Stimulated activated CD8-positive, alpha-beta memory T cell treated with anti-CD3 and anti-CD28 coated beads, Interleukin-12 subunit alpha, Interleukin-12 subunit beta, amount 100 ng/mL, for 4 hours (primary cell): ENCODE data around the gene MYH9.
"Not testable (repeated sequence)": the region's sequence is repeated elsewhere in the genome, so short reads cannot be mapped to it uniquely, and the experiment has no call there.

ENCODE experiments used
- DNase-seq: peaks from one replicate; pipeline ENCODE4 v3.0.0-alpha.2; 2020; ENCODE audit warnings: low read depth

Gene MYH9

DNA sequence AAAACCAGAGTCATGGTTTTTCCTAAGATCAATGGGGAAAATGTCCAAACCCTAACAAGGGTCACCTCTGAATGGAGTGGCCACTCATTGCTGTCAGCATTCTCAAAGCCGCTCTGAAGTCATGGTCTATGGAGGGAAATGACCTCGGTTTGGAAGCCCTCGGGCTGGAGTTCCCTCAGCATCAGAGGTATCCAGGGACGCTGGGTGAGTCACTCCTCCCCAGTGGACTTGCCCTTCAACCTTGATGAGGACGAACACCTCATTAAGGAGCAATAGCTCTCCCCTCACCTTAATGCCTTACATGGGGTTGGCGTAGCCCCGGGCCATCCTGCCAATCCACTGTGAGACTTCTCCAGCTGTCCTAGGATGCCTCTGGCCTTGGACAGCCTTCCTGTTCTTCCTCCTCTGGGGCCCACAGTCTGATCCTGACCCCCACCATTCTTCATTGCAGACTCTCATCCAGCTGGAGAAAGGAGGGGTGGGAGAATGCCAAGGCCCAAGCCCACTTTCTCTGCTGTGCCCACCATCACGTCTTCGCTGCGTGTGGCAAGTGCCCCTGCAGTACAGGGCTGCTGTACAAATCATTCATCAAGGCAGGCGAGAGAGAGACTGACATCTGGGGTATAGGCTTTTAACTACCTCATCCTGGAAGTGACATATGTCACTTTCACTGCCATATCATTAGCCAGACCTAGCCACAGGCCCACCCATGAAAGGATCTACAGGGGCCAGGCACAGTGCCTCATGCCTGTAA lies 25.4 kb upstream of the MYH9 start:
- DNase-seq = no peak

DNA sequence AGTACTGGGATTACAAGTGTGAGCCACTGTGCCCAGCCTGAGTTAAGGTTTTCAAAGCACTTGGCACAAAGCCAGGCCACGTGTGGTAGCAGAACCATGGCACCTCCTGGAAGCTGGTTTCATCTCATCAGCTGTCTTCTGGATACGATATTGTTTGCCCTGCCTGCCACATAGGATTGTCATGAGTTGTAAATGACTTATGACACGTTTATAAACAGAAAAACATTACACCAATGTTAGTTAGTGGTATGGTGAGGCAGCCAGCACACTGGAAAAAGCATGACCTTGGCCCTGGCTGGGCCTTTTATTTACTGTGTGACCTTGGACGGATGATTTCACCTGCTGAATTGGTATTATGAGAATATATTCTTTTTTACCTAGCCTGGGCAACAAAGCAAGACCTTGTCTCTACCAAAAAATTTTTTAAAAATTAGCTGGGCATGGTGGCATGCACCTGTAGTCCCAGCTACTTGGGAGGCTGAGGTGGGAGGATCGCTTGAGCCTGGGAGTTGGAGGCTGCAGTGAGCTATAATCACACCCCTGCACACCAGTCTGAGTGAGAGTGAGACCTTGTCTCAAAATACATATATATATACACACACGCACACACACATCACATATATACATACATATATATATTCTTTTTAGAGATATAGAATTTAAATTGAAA lies 24.0 kb upstream of the MYH9 start:
- DNase-seq = no peak

DNA sequence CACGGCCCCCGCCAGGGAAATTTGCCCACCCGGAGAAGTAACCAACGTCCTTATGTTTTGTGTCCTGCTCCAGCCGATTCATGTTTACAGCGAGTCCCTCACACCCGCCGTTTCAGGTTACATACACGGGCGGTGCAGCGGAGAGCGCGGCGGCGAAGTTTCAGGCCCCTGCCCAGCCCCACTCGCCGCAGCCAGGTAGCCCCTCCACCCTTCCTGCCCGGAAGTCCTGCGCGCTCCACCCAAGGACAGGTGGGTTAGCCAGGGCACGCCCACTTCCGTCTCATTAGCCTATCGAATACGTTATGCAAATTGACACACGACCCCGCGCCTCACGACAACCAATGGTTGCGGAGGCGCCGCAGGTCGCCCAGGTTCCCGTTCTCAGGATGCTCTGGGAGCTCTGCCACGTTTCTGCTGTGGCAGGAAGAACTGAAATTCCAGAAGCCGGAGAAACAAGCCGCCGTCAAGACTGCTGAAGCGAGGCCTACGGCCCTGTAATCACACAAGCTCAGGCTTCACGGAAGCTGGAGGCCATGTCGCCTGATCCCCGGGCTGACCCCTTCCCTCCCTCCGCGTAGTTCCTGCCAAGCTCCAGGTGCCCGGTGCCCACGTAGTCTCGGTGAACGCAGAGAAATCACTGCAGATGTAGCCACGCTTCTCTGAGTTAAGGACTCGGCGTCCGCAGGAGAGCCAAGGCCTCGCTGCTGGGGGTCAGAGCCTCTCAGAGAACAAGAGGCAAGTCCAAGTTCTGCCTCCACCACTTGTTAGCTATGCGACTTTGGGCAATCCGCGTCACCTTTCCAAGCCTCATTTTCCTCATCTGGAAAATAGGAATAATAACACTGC lies 22.4 kb upstream of the MYH9 start:
- peak; percentile 36 for DNase-seq

DNA sequence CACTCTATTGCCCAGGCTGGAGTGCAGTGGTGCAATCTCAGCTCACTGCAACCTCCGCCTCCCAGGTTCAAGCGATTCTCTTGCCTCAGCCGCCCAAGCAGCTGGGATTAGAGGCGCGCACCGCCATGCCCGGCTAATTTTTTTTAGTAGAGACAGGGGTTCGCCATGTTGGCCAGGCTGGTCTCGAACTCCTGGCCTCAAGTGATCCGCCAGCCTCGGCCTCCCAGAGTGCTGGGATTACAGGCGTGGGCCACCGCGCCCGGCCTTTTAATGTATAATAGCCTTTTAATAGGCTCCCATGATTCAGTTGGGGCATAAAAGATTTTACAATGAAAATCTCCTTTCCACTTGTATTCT lies 21.8 kb upstream of the MYH9 start:
- not testable (repeated sequence) for DNase-seq

DNA sequence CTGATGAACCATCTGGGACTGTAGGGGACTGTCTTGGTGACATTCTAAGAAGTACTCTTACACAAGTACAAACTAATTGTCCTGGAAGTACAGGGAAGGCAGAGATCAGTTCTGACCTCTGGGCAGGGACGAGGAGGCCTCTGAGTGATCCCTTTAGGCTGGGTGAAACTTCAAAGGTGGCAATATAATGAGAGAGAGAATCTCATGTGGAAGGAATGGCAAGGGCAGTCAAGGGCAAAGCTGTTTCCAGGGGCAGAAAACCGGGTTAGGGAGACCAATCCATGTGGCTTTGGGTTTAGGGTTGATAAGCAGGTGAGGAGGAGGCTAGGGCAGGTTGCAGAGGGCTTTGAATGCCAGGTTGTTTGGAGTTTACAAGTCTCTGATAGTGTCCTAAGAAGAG lies 21.3 kb upstream of the MYH9 start:
- no peak for DNase-seq

DNA sequence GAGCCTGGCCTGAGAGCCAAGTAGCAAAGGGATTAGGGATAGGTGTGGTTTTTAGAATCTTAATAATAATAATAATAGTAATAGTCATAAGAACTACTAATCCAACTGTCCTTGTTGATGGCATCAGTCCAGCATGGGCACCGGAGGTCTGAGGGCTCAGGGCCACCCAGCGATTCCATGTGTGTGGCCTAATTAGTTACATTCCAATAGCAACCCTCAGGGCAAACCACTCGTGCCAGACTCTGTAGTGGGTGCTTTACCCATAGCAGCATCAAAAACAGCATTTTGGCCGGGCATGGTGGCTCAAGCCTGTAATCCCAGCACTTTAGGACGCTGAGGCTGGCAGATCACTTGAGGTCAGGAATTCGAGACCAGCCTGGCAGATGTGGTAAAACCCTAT lies 19.0 kb upstream of the MYH9 start:
- DNase-seq = no peak

DNA sequence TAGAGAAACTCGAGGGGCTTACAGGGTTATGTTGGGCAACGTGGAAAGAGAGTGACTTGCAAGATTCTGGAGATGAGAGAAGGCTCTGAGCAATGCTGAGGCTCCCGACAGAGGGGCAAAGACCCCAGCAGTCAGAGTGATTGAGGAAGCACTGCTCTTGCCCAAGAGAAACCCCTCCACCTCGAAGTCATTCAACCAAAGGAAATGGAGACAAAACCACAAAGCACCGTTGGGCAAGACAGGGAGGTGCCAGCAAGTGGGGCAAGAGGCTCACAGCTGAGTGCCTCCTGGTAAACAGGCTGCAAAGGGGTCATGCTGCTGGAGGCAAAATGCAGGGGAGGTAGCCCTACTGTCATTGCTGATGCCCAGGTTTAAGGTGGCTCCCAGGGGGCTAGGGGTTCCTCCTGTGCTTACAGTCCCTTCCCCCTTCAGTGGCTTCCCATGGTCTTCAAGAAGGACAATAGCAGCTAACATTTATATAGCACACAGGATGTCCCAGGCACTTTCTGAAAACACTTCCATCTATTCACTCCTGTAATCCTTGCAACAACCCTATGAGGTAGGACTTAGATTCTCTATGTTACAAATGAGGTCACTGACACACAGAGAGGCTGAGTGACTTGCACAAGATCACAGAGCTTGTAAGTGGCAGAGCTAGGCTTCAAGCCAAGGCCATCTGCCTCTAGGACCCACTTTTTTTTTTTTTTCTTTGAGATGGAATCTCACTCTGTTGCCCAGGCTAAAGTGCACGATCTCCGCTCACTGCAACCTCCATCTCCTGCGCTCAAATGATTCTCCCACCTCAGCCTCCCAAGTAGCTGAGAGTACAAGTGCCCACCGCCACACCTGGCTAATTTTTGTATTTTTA lies 18.1 kb upstream of the MYH9 start:
- peak; percentile 43 for DNase-seq

DNA sequence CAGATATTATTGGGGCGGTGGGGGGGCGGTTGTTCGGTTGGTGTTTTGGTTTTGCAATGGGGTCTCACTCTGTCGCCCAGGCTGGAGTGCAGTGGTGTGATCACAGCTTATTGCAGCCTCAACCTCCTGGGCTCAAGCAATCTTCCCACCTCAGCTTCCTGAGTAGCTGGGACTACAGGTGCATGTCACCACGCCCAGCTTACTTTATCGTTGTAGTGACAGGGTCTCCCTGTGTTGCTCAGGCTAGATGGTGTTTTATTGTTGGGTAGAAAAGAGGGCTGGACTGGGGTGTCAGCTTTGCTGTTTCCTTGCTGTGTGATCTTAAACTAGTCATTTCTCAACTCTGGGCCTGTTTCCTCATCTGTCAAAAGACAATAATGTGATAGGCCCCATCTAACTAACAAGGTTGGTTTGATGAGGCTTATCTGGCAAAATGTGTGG lies 17.5 kb upstream of the MYH9 start:
- DNase-seq = no peak

DNA sequence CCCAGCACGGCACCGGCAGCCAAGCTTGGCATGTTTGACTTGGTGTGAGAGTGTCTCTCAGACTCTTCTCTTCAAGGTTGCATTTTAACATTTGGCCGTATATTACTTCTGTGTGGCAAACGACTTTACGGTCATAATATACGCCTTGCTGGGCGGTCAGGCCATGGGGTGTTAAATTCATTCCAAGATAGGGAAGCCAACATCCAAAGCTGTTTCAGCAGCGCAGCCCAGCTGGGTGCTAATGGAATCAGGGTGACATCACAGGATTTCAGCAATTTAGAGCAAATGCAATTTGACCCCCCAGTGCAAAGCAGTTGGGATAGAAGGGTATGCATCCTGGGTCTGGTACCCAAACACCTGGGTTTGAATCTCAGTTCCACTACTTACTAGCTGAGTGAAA lies 16.7 kb upstream of the MYH9 start:
- no peak for DNase-seq

DNA sequence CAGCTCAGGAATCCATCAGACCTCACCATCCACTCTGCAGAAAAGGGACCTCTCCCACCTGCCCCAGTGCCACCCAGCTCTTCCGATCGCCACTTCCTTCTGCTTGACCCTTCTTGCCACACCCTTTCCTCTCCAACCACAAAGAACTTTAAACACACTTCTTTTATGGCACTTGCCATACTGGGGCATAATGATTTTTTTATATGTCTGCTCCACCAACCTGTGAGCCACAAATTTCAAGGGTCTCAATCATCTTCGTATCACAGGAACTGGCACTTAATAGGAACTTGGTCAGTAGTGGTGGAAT lies 11.7 kb upstream of the MYH9 start:
- no peak for DNase-seq

DNA sequence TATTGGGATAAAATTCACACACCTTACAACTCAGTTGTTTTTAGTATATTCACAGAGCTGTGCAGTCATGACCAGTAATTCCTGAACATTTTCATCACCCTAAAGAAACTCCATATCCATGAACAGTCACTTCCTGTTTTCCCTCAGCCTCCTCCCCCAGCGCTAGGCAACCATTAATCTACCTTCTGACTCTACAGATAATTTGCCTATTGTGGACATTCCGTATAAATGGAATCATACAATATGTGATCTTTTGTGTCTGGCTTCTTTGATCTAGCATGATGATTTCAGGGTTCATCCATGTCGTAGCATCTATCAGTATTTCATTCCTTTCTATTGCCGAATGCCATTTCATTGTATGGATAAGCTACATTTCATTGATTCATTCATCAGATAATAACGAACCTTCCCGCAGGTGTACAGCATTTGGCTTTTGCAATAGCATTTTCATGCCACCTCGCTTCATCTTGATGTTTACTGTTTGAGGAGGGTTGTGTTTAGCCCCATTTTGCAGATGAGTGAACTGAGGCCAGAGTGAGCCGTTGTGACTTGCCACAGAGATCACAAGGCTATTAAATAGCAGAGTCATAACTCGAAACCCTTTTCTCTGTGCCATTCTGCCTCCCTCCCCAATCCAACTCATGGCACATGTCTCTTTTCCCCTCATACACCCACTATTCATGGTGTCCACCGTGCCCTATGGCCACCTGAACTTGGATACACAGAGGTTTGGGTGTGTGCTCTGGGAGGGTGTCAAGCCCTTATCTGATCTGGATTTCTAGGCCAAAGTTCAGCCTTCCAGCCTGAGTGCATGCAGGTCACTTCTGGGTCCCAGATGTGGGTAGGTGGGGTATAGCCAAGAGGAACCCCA lies 11.1 kb upstream of the MYH9 start:
- DNase-seq = no peak

DNA sequence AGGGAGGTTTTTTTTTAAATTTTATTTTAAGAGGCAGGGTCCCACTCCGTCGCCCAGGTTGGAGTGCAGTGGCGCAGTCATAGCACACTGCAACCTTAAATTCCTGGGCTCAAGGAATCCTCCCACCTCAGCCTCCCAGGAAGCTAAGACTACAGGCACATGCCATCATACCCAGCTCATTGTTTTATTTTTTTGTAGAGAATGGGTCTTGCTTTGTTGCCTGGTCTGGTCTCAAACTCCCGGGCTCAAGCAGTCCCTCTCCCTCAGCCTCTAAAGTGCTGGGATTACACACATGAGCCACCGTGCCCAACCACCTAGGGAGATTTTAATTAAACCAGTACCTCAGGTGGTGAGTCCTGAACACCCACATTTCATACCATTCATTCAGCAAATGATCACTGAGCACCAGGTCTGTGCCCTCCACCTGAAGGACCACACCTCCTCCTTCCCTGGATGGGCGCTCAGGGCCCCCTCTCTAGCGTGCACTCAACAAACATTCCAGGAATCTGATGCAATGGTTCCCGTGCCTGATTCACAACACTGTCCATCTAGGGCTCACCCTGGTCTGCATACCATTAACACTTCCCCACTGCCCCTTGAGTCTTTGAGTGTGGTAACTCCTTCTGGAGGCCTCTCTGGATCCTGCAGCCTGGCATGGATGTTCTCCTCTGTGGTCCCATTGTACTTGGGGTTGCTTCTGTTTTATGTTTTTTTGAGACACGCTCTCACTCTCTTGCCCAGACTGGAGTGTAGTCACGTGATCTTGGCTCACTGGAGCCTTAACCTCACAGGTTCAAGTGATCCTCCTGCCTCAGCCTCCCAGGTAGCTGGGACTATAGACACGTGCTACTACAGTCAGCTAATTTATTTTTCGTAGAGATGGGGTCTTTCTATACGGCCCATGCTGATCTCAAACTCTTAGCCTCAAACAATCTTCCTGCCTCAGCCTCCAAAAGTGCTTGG lies 9.6 kb upstream of the MYH9 start:
- DNase-seq = no peak

DNA sequence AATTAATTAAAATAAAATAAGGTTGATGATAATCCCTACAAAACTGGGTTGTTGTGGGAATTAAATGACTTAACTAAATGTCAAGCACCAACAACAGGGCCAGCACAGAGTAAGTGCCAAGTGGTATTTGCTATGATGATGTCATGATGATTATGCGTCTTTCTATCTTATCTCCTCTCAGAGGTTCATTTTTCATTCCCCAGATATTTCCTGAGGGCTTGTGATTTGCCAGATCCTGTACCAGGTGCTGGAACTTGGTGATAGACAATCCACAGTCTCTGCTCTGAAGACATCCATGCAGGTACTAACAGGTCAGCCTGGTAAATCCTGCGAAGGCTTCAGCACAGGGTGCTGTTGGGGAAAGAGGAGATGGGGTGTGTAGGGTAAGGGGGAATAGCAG lies 8.1 kb upstream of the MYH9 start:
- no peak for DNase-seq

DNA sequence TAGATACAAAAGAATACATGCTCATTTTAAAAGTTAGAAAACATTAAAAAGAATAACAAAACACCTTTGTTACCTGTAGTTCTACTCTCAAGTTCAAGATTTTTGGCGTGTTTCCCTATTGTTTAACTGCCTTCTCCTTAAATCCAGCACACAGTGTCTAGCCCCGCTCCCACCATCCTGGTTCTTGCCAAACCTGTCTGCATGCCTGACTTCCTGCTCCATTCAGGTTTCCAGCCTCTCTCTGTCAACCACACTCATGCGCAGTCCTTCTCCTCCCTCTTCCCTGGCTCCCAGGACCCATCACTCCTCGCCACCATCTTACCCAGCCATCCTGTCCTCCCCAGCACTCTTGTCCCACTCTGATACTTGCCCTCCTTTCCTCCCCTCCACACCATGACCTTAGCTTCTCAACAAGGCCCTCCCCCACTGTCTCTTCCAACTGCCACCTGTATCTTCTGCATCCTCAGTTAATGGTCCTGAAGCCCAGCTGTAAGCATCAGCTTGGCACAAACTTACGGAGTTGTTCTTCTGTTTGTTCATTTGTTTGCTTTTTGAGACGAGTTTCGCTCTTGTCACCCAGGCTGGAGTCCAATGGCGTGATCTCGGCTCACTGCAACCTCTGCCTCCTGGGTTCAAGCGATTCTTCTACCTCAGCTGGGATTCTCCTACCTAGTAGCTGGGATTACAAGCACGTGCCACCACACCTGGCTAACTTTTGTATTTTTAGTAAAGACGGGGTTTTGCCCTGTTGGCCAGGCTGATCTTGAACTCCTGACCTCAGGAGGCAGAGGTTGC lies 7.5 kb upstream of the MYH9 start:
- DNase-seq = no peak

DNA sequence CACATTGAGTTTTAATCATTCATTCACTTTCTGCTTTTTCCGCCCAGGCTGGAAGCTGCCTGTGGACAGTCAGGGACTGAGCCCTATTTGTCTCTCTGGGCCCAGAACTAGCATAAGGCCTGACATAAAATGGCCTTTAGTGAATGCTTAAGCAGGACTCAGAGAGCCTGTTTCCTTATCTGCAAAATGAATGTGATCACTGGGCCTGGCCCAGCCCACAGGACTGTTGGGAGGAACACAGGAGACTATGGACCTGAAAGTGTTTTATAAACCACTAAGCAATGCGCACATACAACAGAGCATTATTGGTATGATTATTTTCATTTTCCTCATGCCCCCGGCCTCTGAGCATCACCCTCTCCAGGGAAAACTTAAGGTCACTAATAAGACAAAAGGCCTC lies 3.9 kb upstream of the MYH9 start:
- no peak for DNase-seq

DNA sequence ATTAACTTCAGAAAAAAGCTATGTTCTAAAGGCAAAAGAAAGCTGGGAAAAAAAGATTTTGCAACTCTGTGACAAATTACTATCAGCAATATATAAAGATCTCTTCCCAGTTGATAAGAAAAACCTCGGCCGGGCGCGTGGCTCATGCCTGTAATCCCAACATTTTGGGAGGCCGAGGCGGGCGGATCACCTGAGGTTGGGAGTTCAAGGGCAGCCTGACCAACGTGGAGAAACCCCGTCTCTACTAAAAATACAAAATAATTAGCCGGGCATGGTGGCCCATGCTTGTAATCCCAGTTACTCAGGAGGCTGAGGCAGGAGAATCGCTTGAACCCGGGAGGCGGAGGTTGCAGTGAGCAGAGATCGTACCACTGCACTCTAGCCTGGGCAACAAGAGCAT lies 1.4 kb upstream of the MYH9 start:
- not testable (repeated sequence) for DNase-seq

DNA sequence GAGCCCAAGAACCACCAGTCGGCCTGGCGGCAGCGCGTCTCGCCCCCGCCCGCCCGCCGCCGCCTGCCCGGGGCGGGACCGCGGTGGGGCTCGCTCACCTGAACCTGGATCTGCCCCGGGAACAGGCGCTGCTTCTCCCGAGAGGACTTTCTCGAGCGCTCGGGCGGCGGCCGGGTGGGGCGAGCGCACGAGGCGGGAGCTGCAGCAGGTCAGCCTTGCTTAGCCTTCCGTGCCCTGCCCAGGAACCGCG lies 133 bp downstream of the MYH9 start:
- DNase-seq = no peak

DNA sequence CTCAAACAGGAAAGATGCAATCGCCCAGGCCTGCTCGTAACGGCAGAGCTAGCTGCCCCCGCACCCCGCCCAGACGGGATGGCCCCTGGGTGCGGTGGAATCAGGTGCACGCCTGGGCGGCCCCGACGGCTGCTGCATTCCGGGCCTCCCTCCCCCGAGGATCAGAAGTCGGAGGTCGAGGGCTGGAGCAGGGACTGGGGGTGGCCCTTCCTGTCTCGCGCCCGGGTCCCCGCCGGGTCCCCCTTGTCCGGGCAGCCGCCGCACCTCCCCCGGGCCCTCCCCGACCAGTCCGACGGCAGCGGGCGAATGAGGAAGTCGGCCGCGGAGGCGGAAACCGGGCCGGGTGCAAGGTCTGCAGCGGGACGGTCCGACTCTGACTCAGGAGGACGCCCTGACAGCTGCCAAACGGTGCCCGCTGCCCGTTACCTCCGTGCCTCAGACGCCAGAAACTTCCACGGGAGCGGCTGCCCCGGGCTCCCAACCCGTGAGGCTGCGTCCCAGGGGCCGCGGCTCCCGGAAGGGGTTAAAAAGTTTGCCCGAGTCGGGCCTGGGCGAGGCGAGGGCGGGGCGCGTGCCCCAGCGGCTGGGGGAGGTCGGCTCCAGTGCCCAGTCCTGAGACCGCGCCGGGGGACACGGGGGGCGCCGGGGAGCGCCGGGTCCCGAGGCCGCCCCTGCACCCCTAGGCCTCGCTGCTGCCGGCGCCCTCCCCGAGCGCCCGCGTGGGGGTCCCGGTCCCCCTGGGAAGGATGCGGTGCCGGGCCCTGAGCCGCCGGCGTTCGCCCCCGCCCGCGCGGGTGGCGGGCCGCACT lies 663 bp downstream of the MYH9 start:
- DNase-seq = peak; percentile 49
